CD4-positive, alpha-beta T cell treated with Interleukin-2 at 100 ng/mL for 4 hours (primary cell): ENCODE measurements around the gene SFMBT2.
"Not testable (repeated sequence)": the region's sequence is repeated elsewhere in the genome, so short reads cannot be mapped to it uniquely, and the experiment has no call there.

Experiments used
- DNase-seq: peaks from one replicate; pipeline ENCODE4 v3.0.0-alpha.2; 2020; ENCODE audit warnings: low spot score

The SFMBT2 gene

GRCh38 chr10:7320072-7320471, 90.8 kb downstream of the SFMBT2 start:
- DNase-seq = no peak

DNA sequence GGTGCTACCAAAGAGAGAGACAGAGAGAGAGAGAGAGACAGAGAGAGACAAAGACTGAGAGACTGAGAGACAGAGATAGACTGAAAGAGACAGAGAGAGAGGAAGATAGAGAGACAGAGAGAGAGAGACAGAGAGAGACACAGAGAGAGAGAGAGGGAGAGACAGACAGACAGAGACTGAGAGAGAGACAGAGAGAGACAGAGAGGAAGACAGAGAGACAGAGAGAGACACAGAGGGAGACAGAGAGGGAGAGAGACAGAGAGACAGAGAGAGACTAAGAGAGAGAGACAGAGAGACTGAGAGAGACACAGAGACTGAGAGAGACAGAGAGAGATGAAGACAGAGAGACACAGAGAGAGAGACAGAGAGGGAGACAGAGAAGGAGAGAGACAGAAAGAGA, 91.2 kb downstream of the SFMBT2 start:
- DNase-seq = no peak

GRCh38 chr10:7318836-7319235, 92.0 kb downstream of the SFMBT2 start:
- no peak for DNase-seq

GRCh38 chr10:7317786-7318446, 92.9 kb downstream of the SFMBT2 start:
- no peak for DNase-seq

DNA sequence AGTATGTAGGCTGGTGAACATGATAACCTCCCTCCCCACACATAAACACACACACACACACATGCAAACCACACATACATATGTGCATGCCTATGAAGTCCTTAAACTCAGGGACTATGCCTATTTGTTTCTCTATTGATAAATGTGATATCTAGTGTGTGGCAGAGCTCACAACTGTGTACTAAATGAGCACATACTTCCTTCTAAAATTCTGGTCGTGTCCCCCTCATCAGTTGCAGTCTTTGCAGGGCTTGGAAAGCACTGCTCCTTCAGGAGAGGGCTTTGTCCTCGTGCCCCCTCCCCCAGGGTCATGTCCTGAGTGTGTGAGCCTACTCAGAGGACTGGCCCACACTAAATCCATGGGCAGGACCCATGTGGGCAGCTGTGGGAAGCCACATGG, 94.0 kb downstream of the SFMBT2 start:
- no peak for DNase-seq

- DNase-seq = no peak
These were observed 94.9 kb downstream of the SFMBT2 start for GRCh38 chr10:7315906-7316305.

DNA sequence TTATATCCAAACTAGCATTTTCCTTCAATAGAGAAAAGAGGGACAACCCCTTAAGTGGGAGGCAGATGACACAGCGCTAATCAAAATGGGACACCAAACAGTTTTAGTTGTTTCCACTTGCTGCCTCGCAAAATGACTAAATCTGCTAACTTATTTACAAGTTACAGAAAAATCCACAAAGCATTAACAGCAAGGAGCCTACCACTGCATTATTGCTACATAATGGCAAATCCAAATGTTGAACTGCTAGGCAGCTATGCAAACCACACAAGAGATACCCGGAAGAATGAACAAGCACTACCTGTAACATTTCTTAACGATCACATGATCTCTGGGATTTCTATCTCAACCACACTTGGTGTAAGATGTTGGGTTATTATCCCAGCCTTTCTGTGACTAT, 96.7 kb downstream of the SFMBT2 start:
- DNase-seq = no peak

GRCh38 chr10:7312488-7312857, 98.4 kb downstream of the SFMBT2 start:
- no peak for DNase-seq

- not testable (repeated sequence) for DNase-seq
These were observed 98.9 kb downstream of the SFMBT2 start for GRCh38 chr10:7311850-7312487.

GRCh38 chr10:7311218-7311849, 99.5 kb downstream of the SFMBT2 start:
- DNase-seq = no peak

DNA sequence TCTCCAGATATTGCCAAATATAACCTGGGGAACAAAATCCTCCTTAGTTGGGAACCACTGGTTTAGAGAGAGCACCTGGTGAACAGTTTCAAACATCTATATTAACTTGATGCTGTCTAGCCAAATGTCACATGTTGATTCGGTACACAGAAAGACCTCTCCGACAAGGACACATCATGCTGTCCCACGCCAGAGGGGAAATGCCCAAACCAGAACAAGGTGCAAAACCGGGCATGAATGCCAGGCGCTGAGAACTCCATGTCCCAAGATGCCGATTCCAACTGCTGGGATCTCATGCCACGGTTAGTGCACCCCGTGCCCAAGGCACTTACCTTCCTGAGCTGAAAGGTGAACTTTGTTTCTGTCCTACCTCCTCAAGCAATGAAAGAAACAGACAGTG, 100.8 kb downstream of the SFMBT2 start:
- DNase-seq = no peak

- no peak for DNase-seq
These were observed 102.0 kb downstream of the SFMBT2 start for GRCh38 chr10:7308826-7309225.

GRCh38 chr10:7306616-7307015, 104.2 kb downstream of the SFMBT2 start:
- no peak for DNase-seq

GRCh38 chr10:7306147-7306546, 104.7 kb downstream of the SFMBT2 start:
- DNase-seq = no peak

DNA sequence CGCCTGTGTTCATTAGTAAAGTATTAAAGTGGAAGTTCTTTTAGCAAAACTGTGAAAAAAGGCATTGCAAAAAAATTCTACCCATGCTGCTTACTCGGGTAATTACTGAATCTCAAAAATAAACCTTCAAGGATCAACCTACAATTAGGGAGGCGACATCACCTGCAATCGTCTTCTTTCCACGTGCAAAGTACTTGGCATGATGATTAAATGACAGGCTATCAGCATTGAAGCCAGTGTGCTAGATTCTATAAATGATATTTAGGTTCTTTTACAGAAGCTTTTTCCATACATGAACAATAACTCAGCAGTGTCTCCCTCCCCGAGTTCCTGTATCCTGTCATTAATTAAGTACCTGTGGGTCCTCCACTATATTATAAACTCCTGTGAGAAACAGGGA, 105.8 kb downstream of the SFMBT2 start:
- DNase-seq = no peak

- DNase-seq = no peak
These were observed 106.7 kb downstream of the SFMBT2 start for GRCh38 chr10:7304110-7304509.

- no peak for DNase-seq
These were observed 107.8 kb downstream of the SFMBT2 start for GRCh38 chr10:7302930-7303557.

GRCh38 chr10:7302392-7302906, 108.4 kb downstream of the SFMBT2 start:
- no peak for DNase-seq

DNA sequence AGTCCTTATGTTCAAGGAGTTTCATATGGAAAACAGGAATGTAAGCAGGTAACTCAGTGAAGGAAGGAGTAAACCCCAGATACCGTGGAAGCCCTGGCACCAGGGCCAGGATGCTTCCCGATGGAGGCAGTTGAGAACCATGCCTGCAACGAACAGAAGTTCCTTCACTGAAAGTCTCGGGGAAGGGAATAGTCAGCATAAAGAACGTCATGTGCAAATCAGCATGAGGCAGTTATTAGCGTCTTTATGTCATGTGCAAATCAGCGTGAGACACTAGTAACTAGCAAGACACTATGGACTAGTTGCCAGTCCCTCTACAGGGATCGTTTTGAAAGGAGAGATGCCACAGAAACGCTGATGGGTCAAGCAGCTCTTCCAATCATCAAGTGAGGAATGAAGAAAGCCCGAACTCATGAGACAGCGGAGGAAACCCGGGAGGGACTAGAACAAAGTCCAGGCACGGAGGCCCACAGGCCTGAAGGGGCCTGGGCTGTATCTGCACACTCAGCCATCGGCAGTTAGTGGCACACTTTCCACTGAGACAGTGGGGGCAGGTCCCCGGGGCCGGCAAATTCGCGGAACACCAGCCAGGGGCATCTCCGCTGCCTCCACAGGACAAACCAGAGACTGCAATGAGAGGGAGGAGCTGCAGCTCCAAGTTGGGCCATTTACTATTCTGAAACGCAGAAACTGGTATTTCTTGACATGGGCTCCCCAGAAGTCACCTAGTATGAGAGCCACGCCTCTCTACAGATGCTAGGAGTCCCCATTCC, 109.6 kb downstream of the SFMBT2 start:
- no peak for DNase-seq

DNA sequence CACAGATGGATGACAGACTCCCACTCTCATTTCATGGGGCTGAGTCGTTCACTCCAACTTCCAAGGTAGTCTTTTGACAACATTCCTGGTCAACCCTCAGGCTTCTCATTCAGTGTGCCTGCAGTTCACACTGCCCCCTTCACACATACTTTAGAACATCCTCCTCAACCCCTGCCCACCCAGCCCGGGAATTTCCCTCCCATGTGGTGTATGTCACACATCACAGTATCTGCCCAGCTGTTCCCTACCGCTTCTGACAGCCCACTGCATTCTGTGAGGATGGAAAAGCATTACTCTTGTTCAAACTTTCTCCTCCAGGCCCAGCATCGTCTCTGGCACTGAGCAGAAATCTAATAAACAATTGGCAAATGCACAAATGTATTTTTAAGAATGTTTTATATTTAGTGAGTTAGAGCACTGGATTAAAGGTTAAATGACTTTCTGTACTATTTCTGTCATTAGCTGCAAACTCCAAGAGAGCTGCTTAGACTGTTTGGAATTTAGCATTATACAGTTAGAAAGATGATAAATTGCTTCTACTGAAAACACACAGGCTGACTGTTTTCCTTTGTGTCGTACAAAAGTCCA, 110.4 kb downstream of the SFMBT2 start:
- no peak for DNase-seq

DNA sequence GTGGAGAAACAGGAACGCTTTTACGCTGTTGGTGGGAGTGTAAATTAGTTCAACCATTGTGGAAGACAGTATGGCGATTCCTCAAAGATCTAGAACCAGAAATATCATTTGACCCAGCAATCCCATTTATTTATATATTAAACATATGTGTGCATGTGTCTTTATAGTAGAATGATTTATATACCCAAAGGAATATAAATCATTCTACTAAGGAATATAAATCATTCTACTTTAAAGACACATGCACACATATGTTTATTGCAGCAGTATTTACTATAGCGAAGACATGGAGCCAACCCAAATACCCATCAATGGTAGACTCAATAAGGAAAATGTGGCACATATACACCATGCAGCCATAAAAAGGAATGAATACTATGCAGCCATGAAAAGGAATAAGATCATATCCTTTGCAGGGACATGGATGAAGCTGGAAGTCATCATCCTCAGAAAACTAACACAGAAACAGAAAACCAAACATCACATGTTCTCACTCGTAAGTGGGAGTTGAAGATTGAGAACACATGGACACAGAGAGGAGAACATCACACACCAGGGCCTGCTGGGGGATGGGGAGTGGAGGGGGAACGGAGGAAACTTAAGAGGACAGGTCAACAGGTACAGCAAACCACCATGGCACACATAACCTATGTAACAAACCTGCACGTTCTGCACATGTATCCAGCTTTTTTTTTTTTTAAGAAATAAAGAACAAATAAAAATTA, 111.1 kb downstream of the SFMBT2 start:
- DNase-seq = not testable (repeated sequence)
